Thyroid gland (tissue), 4 donors: ENCODE results near the gene RTN1. TPM values are rescaled to one million over a fixed set of nuclear protein-coding genes. Genes with fewer than 3 reads are reported as not detected.

ENCODE experiments used
- DNase-seq, 2 donors: peaks; one replicate each; pipeline ENCODE4 v3.0.0-alpha.2; 2019
- H3K27ac ChIP-seq, 3 donors: fragments of 200-600 bp; sonication (generic); 1 replicate in 2 of 3; 2 replicates in 1 of 3; pipeline ENCODE4 v1.5.1; 2016 to 2019; ENCODE audit warnings: mild to moderate bottlenecking in 1 of 3, moderate library complexity in 1 of 3
- H3K27me3 ChIP-seq: fragments of 200-600 bp; sonication (generic); one replicate; pipeline ENCODE4 v1.5.1; 2019
- H3K36me3 ChIP-seq, 2 donors: fragments of 200-600 bp; sonication (generic); one replicate each; pipeline ENCODE4 v1.5.1; 2016 to 2019
- H3K4me1 ChIP-seq, 2 donors: fragments of 200-600 bp; sonication (generic); one replicate each; pipeline ENCODE4 v1.5.1; 2017 to 2019
- H3K4me3 ChIP-seq, 3 donors: fragments of 200-600 bp; sonication (generic); replicated peaks in 1 of 3; 1 replicate in 2 of 3; 2 replicates in 1 of 3; pipeline ENCODE4 v1.5.1; 2016; ENCODE audit warnings: mild to moderate bottlenecking in 1 of 3
- H3K9me3 ChIP-seq: fragments of 200-600 bp; sonication (generic); one replicate; pipeline ENCODE4 v1.5.1; 2017
- CTCF ChIP-seq, 6 experiments: fragments of 200-600 bp in 3 of 6; fragments of 450-650 bp in 3 of 6; sonication (generic) in 3 of 6; IDR thresholded peaks; one replicate each; pipeline ENCODE4 v1.5.1; 2016 to 2019; ENCODE audit warnings: antibody characterized with exemption in 6 of 6, mild to moderate bottlenecking in 2 of 6, inconsistent platforms in 1 of 6, moderate library complexity in 1 of 6
- POLR2A ChIP-seq, 2 donors: fragments of 450-650 bp; IDR thresholded peaks; one replicate each; pipeline ENCODE4 v1.6.1; 2017; ENCODE audit warnings: antibody characterized with exemption in 2 of 2, mild to moderate bottlenecking in 2 of 2, moderate library complexity in 1 of 2
- WGBS, 2 donors: methylation state at CpG; one replicate each; pipeline ENCODE4 v1.1.5; 2017; 5-methylcytosine and 5-hydroxymethylcytosine counted together
- intact Hi-C: fragments of 100-400 bp; cut with DNase I; formaldehyde crosslinking; loops from one replicate; pipeline ENCODE4 v1.15.1; 2023
- total RNA-seq, 4 donors: library from RNA; depleted of rRNA; stranded (reverse); fragments of >200 nt; gene quantifications; one replicate each; pipeline ENCODE4 v1.2.3, GENCODE V29; 2016

The RTN1 gene
- total RNA-seq, 4 donors from 2014 or later, result 3.8 to 20.8 (median 9.6) TPM

DNA sequence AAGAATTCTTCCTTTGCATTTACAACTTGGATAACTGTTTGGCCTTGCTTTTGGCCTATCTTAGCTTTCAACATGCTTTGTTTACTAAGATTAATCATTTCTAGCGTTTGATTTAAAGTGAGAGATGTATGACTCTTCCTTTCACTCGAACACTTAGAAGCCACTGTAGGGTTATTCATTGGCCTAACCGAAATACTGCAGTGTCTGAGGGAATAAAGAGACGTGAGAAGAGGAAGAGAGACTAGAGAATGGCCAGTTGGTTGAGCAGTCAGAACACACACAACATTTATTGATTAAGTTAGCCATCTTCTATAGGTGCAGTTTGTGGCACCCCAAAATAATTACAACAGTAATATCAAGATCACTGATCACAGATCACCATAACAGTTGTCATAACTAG lies 231.7 kb downstream of the RTN1 start:
- H3K9me3 ChIP-seq, result no peaks in the 10 kb centered on the region
- WGBS, 2 donors, result 87 to 89% methylated on average over 4 of the region's 4 CpGs
- H3K4me3 ChIP-seq, result no peak overlapping the region
- intact Hi-C loops, result no loop called here
- H3K4me1 ChIP-seq, result no peaks in the 10 kb centered on the region
- H3K27ac ChIP-seq, result no peak overlapping the region
- H3K27me3 ChIP-seq, result no peaks in the 10 kb centered on the region
- DNase-seq, result no peak
- TF ChIP-seq POLR2A (IDR thresholded peaks at IDR 0.05), result no peak
- no peak for TF ChIP-seq CTCF (IDR thresholded peaks at IDR 0.05)
- no peaks in the 10 kb centered on the region for H3K36me3 ChIP-seq

DNA sequence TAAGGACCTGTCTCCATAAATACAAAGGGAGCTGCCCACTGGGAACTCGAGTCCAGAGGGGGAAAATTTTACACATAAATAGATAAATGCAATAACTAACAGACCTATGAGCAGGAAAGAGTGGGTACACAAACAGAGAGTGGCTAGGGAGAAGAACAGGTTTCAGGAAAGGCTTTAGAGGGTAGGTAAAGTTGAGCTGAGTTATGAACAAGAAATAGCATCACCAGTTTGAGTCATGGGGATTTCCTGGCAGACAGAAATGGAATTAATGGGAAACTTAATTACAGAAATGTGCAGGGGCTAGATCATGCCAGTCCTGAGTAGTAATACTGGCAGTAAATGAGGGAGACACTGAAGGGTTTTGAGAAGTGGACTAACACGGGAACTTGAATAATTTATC lies 236.0 kb downstream of the RTN1 start:
- no peak for TF ChIP-seq POLR2A (IDR thresholded peaks at IDR 0.05)
- no peak for TF ChIP-seq CTCF (IDR thresholded peaks at IDR 0.05)
- H3K4me1 ChIP-seq, result peaks cover 0 to 5% of the 10 kb centered on the region in 2 donors
- intact Hi-C loops, result loop anchor here (5.0 kb wide), 1 partner anchor 53 kb away; no protein-coding TSS in a partner anchor
- DNase-seq, result no peak
- H3K36me3 ChIP-seq, result no peaks in the 10 kb centered on the region
- no peak overlapping the region for H3K27ac ChIP-seq
- H3K4me3 ChIP-seq, result no peak overlapping the region
- H3K9me3 ChIP-seq, result no peaks in the 10 kb centered on the region
- H3K27me3 ChIP-seq, result no peaks in the 10 kb centered on the region
- WGBS, 2 donors, result 63 to 64% methylated on average over 2 of the region's 2 CpGs

DNA sequence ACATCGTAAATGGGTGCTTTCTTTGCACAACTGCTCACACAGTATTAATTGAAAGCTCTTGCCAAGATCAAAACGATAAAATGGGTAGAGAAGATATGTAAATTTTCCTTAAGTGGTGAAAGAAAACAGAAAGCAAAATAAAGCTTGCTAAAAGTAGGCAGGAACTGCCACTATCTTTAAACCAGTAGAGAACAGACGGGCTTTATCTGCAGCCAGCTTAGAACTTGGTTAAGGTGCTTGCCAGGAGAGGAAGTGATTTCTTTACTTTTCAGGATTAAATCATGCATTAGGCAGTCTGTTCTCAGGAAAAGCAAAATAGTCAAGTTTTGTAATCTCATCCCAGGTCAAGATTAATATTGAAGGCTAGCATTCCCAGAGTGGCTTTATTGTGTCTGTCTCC lies 237.1 kb downstream of the RTN1 start:
- WGBS, 2 donors, result 68 to 74% methylated on average over 3 of the region's 3 CpGs
- TF ChIP-seq CTCF (IDR thresholded peaks at IDR 0.05) (no peak), POLR2A (IDR thresholded peaks at IDR 0.05) (no peak)

DNA sequence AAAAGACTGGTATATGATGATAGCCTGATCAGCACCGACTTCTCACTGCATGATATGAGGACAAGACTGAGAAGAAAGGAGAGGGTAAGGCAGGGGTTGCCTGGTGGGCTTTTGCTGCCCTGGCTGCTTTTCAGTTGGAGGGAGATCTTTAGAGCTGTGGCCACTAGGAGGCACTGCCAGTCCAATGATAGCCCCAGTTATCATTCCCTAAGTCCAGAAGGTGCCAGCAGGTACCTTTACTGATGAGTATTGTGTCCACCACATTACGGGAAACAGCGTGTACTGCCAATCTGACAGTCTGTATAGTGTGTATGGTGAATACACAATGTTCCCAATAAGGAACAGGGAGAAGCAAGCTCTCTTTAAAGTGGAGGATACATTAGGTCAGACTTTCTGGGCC lies 238.2 kb downstream of the RTN1 start:
- Histone ChIP-seq H3K27ac (no peak overlapping the region), H3K27me3 (no peaks in the 10 kb centered on the region), H3K9me3 (no peaks in the 10 kb centered on the region), H3K4me1 (peaks cover 0 to 5% of the 10 kb centered on the region in 2 donors), H3K36me3 (no peaks in the 10 kb centered on the region), H3K4me3 (no peak overlapping the region)
- TF ChIP-seq POLR2A (IDR thresholded peaks at IDR 0.05), result no peak
- peak; percentile 31 to 77 (median 58) for TF ChIP-seq CTCF (IDR thresholded peaks at IDR 0.05)
- DNase-seq, result peak; percentile 45 to 49
- WGBS, 2 donors, result 52 to 58% methylated on average over 3 of the region's 3 CpGs
- intact Hi-C loops, result loop anchor here (5.0 kb wide), 1 partner anchor 55 kb away; no protein-coding TSS in a partner anchor

More for the DNA sequence above, 237.1 kb downstream of the RTN1 start:
- DNase-seq, result no peak
- Histone ChIP-seq H3K4me1 (peaks cover 0 to 5% of the 10 kb centered on the region in 2 donors), H3K27me3 (no peaks in the 10 kb centered on the region), H3K9me3 (no peaks in the 10 kb centered on the region), H3K36me3 (no peaks in the 10 kb centered on the region), H3K4me3 (no peak overlapping the region), H3K27ac (no peak overlapping the region)
- intact Hi-C loops, result loop anchor here (5.0 kb wide), 1 partner anchor 54 kb away; no protein-coding TSS in a partner anchor

DNA sequence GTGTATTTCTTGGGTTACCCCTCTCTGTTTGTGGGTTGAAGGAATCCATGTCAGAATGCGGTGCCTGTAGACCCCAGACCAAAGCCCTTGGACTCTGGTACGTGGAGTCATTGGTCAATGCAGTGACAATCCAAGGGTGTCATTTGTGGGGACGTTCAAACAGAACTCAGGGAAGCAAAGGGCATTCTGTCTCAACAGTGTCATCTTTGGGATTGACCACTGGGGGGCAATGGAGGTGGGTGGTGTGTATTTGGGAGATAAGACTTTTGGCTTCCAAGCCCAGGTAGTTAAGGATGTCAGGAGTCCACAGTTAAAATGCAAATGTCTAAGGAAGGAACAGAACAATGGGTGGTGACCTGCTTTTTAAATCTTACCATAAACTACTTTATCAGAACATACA lies 239.3 kb downstream of the RTN1 start:
- Histone ChIP-seq H3K27ac (no peak overlapping the region), H3K4me3 (no peak overlapping the region), H3K27me3 (no peaks in the 10 kb centered on the region), H3K4me1 (peaks cover 0 to 5% of the 10 kb centered on the region in 2 donors), H3K9me3 (no peaks in the 10 kb centered on the region), H3K36me3 (no peaks in the 10 kb centered on the region)
- intact Hi-C loops, result loop anchor here (5.0 kb wide), 1 partner anchor 56 kb away; no protein-coding TSS in a partner anchor
- no peak for TF ChIP-seq CTCF (IDR thresholded peaks at IDR 0.05)
- TF ChIP-seq POLR2A (IDR thresholded peaks at IDR 0.05), result no peak
- WGBS, 2 donors, result 30 to 31% methylated on average over 3 of the region's 3 CpGs
- no peak for DNase-seq
